Glomerular endothelial cell (primary cell): ENCODE measurements around the gene CCDC148. TPM values are rescaled to one million over a fixed set of nuclear protein-coding genes. Genes with fewer than 3 reads are reported as not detected.

Experiments used
- DNase-seq: peaks from one replicate; pipeline ENCODE4 v3.0.0-alpha.2; 2011; ENCODE audit warnings: low read depth, low spot score; ENCODE audit errors: extremely low read depth
- total RNA-seq: library from RNA; depleted of rRNA; stranded (reverse); fragments of >200 nt; gene quantifications from 2 replicates; pipeline ENCODE4 v1.2.3, GENCODE V29; 2015

Gene CCDC148
- total RNA-seq, 1 donor from 2014 or later: 0.35 TPM

GRCh38 chr2:158131919-158132566, 324.5 kb downstream of the CCDC148 start:
- no peak for DNase-seq

GRCh38 chr2:158131483-158131912, 325.1 kb downstream of the CCDC148 start:
- DNase-seq: no peak

- DNase-seq: no peak
Observed at GRCh38 chr2:158130832-158131473, 325.6 kb downstream of the CCDC148 start.

- DNase-seq: no peak
Observed at GRCh38 chr2:158129037-158129436, 327.5 kb downstream of the CCDC148 start.

- DNase-seq: no peak
Observed at GRCh38 chr2:158128168-158128973, 328.2 kb downstream of the CCDC148 start.

- no peak for DNase-seq
Observed at GRCh38 chr2:158127380-158127804, 329.2 kb downstream of the CCDC148 start.

- no peak for DNase-seq
Observed at GRCh38 chr2:158125756-158126498, 330.6 kb downstream of the CCDC148 start.

GRCh38 chr2:158124896-158125295, 331.7 kb downstream of the CCDC148 start:
- no peak for DNase-seq

Other genes with a start within 250 kb of the CCDC148 start
- gene PKP4, start 199 bp upstream of the CCDC148 start, total RNA-seq: 24.8 and 48.0 TPM in 2 replicates